ENCODE data around the gene GRAP. TPM values are rescaled to one million over a fixed set of nuclear protein-coding genes. Genes with fewer than 3 reads are reported as not detected.
A peak's percentile ranks its signal among the peaks of the same experiment; 100 is the strongest.
"Not testable (repeated sequence)": the region's sequence is repeated elsewhere in the genome, so short reads cannot be mapped to it uniquely, and the experiment has no call there.

Gene GRAP
- total RNA-seq, 1 donor from 2014 or later: 0.35 TPM

- H3K9me3 Mint-ChIP-seq (ENCODE audit: low read depth): no peaks in the 10 kb centered on the region
- DNase-seq (ENCODE audit: low spot score): peak; percentile 44
- TF ChIP-seq CTCF (IDR thresholded peaks at IDR 0.05): no peak
- no peaks in the 10 kb centered on the region for H3K36me3 Mint-ChIP-seq (ENCODE audit: low read depth)
- no peak overlapping the region for H3K4me3 Mint-ChIP-seq (ENCODE audit: unreplicated experiment)
- H3K27ac Mint-ChIP-seq (ENCODE audit: unreplicated experiment): no peak overlapping the region
- peaks cover 3% of the 10 kb centered on the region for H3K4me1 Mint-ChIP-seq (ENCODE audit: low read depth)
- H3K27me3 Mint-ChIP-seq (ENCODE audit: low read depth): peaks cover 4% of the 10 kb centered on the region
These were observed 23.4 kb downstream of the GRAP start for GRCh38 chr17:19023209-19023999.

GRCh38 chr17:19022747-19023146, 24.0 kb downstream of the GRAP start:
- TF ChIP-seq CTCF (IDR thresholded peaks at IDR 0.05): no peak
- Mint-ChIP-seq H3K27me3 (ENCODE audit: low read depth) (peaks cover 4% of the 10 kb centered on the region), H3K27ac (ENCODE audit: unreplicated experiment) (no peak overlapping the region), H3K4me1 (ENCODE audit: low read depth) (peaks cover 3% of the 10 kb centered on the region), H3K9me3 (ENCODE audit: low read depth) (no peaks in the 10 kb centered on the region), H3K4me3 (ENCODE audit: unreplicated experiment) (no peak overlapping the region), H3K36me3 (ENCODE audit: low read depth) (no peaks in the 10 kb centered on the region)
- DNase-seq (ENCODE audit: low spot score): peak; percentile 81

- H3K4me3 Mint-ChIP-seq (ENCODE audit: unreplicated experiment): no peak overlapping the region
- H3K27ac Mint-ChIP-seq (ENCODE audit: unreplicated experiment): no peak overlapping the region
- peaks cover 4% of the 10 kb centered on the region for H3K27me3 Mint-ChIP-seq (ENCODE audit: low read depth)
- DNase-seq (ENCODE audit: low spot score): peak; percentile 81
- H3K4me1 Mint-ChIP-seq (ENCODE audit: low read depth): peaks cover 3% of the 10 kb centered on the region
- no peaks in the 10 kb centered on the region for H3K9me3 Mint-ChIP-seq (ENCODE audit: low read depth)
- H3K36me3 Mint-ChIP-seq (ENCODE audit: low read depth): no peaks in the 10 kb centered on the region
- no peak for TF ChIP-seq CTCF (IDR thresholded peaks at IDR 0.05)
These were observed 24.6 kb downstream of the GRAP start for GRCh38 chr17:19022128-19022527.

GRCh38 chr17:19021622-19022083, 25.1 kb downstream of the GRAP start:
- no peak overlapping the region for H3K4me3 Mint-ChIP-seq (ENCODE audit: unreplicated experiment)
- no peaks in the 10 kb centered on the region for H3K9me3 Mint-ChIP-seq (ENCODE audit: low read depth)
- TF ChIP-seq CTCF (IDR thresholded peaks at IDR 0.05): no peak
- H3K36me3 Mint-ChIP-seq (ENCODE audit: low read depth): no peaks in the 10 kb centered on the region
- peaks cover 4% of the 10 kb centered on the region for H3K27me3 Mint-ChIP-seq (ENCODE audit: low read depth)
- peaks cover 3% of the 10 kb centered on the region for H3K4me1 Mint-ChIP-seq (ENCODE audit: low read depth)
- peak; percentile 79 for DNase-seq (ENCODE audit: low spot score)
- no peak overlapping the region for H3K27ac Mint-ChIP-seq (ENCODE audit: unreplicated experiment)

- H3K27me3 Mint-ChIP-seq (ENCODE audit: low read depth); H3K27ac Mint-ChIP-seq (ENCODE audit: unreplicated experiment): not testable (repeated sequence)
These were observed 25.6 kb downstream of the GRAP start for GRCh38 chr17:19021011-19021621.

More at GRCh38 chr17:19021011-19021621, 25.6 kb downstream of the GRAP start:
- DNase-seq (ENCODE audit: low spot score): peak; percentile 63
- H3K4me3 Mint-ChIP-seq (ENCODE audit: unreplicated experiment); H3K36me3 Mint-ChIP-seq (ENCODE audit: low read depth); H3K9me3 Mint-ChIP-seq (ENCODE audit: low read depth); H3K4me1 Mint-ChIP-seq (ENCODE audit: low read depth): not testable (repeated sequence)

Measured in chondrocyte (in vitro differentiated cells).